GM21528 (cell line): ENCODE results near the gene NOL4L.
"Not testable (repeated sequence)": the region's sequence is repeated elsewhere in the genome, so short reads cannot be mapped to it uniquely, and the experiment has no call there.

ENCODE experiments used
- ATAC-seq: cut with Tn5 transposase; IDR thresholded peaks from one replicate; pipeline ENCODE4 v1.9.1; 2021; ENCODE audit warnings: mild to moderate bottlenecking, moderate library complexity; ENCODE audit not compliant: unreplicated experiment, low FRiP score

NOL4L gene

DNA sequence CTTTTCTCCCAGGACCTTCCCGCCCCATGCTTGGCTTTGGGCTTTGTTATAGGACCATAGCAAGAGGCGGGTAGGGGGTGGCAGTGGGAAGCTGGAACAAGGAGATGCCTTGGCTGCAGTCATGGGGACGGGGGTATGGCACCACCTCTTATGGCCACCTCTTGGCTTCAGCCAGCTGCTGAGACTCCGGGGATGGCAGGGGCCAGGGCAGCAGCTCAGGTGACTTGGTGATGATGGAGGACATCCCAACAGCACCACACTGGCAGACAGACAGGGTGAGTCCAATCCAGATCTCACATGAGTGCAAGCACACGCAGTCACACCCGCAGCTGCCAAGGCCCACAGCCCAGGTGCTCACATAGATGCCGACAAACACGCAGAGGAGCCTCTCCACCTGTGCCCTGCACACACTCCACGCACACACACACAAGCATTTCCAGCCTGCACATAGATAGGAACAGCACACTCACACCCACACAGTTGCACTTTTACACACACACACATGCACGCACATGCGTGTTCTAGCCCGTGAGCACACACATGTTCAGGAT is 6.2 kb downstream of the NOL4L start:
- no peak for ATAC-seq

DNA sequence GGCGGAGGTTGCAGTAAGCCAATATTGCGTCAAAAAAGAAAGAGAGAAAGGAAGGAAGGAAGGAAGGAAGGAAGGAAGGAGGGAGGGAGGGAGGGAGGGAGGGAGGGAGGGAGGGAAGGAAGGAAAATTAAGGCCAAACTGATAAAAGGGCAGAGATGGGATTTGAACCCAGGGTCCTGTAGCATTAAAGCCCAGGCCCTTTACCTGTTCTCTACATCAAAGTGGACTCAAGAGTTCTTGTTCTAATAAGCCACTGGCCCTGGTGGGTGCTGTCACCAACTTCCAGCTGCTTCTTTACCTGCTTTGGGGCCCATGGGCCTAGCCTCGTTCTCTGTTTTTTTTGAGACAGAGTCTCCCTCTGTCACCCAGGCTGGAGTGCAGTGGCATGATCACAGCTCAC is 7.1 kb downstream of the NOL4L start:
- not testable (repeated sequence) for ATAC-seq

DNA sequence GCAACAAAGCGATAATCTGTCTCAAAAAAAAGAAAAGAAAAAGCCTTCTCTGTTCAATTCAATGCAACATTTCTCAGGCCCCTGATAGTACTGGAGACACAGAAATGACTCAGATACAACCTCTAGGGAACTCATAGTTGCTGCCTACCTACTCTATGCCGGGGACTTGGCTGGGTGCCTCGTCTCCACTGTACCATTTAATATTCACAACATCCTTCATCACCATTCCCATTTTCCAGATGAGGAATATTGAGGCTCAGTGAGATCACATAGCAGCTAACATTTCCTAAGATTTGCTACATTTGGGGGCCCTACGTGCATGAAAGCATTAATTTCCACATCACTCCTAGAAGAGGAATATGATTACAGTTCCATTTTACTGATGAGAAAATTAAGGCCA is 7.5 kb downstream of the NOL4L start:
- ATAC-seq, result no peak

DNA sequence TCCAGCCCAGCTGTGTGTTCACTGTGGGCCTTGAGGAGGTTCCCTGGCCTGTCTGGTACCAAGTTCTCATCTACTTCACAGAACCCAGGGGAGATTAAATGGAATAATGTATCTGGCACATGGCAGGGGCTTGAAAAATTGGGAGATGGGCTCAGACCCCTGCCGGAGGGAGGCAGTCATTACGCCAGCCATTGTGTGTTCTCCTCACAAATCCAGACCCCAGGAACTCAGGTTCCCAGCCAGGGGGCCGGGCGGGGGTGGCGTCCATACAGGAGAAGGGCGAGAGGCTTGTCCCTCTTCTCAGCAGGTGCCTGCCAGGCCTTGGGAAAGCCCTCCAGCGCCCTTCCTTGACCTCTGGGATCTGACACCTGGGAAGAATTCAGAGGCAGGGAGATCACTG is 8.1 kb downstream of the NOL4L start:
- no peak for ATAC-seq

DNA sequence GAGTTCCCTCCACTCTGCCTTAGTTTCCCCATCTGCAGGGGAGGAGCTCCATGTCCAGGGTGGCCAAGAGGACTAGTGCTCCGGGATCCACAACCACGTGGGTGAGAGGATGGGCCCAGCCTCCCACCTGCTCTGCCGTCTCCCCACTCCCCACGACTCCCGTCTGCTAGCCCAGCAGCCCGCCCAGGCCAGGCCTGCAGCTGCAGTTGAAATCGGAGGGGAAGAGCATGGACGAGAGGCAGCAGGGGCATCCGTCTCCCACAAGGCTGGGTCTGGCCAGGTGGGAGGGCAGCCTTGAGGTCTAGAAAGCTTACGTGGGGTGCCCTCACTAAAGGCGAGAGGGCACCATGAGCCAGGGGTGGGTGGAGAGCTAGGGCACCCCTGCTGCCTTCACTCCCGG is 8.6 kb downstream of the NOL4L start:
- ATAC-seq, result no peak

DNA sequence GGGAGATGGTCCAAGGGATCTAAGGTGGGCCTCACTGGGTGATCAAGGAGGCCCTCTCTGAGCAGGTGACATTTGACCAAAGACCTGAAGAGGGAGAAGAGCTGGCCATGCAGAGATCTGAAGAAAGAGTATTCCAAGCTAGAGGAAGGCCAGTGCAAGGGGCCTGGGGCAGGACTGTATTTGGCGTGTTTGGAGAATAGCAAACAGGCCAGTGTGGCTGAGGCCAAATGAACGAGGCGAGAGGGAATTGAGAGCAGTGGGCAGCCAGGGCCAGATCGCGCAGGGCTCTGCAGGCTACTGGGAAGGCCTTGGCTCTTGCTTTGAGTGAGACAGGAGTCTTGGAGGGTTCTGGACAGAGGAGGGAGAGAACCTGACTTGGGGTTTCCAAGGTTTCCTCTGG is 9.3 kb downstream of the NOL4L start:
- no peak for ATAC-seq

DNA sequence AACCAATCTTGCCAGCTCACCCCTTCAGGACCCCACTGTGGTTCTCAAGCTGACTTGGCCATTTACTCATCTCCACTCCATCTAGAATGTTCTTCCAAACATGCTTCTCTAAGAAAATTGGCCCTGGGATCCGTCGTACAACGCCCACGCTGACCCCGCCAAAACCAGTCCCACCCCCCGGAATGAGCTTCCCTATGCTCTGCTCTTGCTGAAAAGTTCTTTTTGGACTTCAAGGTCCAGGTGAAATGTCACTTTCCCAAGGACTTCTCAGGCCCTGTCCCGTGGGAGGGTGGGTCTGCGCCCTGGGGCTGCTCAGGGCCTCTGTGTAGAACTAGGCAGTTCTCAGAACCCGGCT is 9.9 kb downstream of the NOL4L start:
- no peak for ATAC-seq

DNA sequence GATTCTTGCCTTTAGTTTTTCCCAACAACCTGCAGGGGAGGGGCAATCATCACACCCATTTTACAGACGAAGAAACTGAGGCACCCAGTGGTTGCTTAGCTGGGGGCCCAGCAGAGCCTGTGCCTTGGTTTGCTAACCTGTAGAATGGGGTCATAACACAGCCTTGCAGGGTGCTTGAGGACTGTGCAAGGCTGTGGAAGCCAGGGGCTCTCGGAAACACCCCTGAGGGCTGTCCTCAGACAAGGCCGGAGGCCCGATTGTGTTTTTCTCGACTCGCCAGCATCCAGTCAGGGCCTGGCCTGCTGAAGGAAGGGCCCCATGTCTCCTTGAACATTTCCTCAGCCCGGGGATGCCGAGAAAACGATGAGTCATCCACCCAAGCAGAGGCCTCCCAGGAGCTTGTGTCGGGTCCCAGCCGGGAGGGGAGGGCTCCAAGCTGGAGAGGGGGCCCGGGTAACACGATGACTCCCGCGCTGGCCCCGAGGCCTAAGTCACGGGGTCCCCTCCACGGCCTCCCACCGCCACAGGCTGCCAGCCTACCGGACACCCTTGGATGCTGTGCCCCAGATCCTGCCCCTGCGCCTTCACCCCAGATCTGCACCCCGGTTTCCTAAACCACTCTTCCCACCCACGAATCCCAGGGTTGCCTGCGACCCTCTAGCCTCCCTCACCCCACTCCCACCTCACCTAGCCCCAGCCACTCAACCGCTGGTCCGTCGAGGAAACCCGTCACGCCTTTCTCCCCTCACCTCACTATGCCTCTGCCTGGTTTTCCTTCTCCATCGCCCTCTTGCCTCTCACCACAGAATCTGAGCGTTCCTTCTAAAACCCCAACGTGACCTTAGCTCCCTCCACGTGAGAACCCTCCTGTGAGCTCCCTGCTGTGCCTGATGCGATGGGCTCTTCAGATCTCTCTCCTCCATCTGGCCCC is 10.6 kb downstream of the NOL4L start:
- no peak for ATAC-seq

DNA sequence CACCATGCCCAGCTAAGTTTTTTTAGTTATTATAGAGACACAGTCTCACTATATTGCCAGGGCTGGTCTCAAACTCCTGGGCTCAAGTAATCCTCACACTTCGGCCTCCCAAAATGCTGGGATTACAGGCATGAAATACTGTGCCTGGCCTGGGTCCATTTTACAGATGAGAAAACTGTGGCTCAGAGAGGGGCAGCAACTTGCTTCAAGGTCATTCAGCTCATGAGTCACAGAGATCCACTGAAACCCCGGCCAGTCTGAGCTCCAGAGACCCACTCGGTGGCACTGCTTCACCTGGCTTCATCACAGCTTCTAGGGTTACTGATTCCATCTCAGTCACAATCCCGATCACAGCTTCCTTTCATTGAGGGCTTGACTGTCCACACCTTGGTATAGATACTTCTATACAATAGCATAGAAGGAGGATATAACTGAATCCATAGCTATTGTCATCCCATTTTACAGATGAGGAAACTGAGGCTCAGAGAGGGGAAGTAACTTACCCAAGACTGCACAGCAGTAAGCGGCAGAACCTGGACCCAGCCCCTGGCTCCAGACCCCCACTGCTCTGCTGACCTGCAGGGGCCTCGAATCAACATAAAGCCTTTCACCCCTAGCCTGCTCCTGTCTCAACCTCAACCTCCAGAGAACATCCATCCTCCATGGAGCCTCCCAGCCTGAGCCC is 11.8 kb downstream of the NOL4L start:
- ATAC-seq, result no peak

DNA sequence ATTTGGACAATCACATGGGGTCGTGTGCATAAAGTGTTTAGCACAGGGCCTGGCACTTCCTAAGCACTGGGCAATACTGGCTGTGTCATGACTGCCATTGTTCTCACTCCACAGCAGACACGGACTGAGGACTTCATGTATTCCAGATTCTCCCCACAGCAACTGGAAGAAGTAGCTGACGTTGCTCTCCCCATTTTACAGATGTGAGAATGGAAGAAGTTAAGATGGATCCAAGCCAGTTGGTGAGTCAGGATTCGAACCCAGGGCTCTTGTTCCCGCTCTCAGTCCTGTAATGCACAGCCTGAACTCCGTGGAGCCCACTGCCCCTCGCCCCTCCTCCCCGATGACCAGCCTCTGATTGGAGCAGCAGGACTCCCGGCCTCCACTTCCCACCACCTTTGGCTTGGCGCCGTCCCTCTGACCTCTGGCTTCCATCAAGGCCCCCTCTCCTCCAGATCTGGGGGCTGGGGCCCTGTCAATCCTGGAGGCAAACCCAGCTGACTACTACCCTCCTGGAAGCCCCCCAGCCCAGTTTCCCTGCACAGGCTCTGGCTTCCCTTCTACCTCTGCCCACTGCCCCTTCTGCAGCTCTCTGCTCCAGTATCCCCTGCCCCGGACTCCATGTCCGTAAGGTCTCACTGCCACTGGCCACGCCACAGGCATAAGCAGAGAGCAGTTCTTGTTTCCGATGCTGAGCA is 12.7 kb downstream of the NOL4L start:
- no peak for ATAC-seq

DNA sequence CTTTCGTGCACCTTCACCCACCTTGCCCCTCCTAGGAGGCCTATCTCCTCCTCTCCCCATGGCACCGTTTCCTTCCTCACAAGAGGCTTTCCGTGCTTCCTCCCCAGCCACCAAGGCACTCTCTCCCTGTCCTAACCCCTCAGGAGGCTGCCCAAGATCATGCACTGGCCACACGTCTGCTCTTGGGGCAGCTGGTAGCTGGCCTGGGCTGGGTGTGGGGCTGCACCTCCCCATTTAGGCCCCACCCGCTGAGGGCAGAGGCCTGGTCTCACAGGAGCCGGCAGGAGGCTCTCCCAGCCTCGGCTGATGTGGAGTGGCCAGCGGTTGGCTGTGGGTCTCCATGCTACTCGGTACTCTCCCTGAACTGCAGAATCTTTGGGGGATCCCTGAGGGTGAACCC is 13.6 kb downstream of the NOL4L start:
- no peak for ATAC-seq

DNA sequence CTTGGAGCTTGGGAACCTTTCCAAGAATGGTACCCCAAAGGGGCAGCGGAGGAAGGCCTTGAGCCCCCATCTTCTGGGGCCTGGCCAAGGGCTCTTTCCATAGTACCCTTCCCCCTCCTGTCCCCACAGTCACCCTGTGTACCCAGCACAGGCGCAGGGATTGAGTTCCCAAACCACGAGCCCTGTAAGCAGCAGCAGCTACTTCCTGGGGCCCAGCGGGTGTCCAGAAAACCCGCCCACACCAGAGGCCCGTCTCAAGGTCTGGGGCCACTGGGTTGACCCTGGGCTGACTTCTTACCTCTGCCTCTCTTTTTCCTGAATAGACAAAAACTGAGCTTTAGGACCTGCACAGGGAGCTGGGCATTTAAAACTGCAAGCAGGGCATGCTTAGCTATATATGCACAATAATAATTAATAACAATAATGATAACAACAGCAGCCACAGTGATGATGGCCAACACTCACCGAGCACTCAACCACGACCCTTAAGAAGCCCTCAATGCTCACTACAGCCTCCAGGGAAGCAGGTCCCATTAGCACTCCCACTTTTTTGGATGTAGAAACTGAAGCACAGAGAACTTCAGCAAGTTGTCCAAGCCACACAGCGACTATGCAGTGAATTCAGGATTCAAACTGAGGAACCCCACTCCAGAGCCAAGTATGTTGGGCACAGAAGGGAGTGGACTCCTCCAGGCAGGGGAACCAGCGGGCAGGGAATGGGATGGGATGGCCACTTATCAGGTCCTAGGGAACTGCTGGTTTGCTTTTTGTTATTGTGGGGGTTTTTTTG is 14.5 kb downstream of the NOL4L start:
- no peak for ATAC-seq

DNA sequence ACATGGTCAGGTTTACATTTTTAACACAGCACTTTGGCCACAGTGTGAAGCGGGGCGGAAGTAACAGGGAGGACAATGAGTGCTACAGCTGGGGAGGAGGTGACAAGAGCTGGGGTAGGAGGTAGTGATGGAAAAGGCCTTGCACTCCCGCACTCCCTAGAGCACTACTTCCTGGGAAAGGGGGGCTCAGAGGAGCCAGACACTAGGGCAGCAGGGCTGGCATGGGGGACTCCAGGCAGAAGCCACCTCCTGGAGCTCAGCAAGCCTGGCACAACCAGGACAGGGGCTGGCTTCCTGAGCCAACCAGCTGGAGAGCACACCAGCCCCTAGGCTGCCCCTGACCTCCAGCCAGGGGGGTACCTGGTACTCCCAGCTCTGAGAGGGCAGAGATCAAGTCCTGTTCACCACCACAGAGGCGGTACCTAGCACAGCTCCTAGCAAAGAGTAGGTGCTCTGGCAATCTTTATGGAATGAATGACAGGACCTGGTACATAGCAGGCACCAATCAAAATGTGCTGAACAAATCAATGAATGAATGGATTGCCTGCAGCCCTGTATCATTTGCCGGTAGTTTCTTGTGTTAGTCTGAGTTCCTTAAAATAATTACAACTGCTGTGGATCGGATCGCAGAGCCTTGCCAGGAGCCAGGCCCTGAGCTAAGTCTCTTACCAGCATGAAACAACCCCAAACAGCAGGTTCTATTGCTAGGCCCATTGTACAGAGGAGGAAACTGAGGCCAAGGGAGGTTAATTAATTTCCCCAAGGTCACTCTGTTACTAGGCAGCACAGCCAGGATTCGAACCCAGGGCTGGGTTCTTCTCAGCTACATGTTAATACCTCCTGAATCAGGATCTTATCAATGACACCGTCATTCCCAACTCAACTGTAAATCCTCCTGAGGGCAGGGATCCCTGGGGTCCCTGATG is 15.5 kb downstream of the NOL4L start:
- no peak for ATAC-seq

DNA sequence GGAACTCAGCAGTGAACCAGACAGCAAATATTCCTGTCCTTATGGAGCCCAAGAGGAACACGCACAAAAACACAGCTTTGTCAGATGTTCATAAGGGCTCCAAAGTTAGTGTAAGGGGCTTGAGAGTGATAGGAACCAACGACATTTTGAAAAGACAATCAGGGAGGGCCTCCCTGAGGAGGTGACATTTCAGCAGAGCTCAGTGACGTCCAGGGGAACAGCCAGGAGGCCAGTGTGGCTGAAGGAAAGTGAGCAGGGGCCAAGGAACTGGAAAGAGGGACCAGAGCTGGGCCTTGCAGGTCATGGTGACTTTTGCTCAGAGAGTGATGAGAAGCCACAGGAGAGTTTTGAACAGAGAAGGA is 16.1 kb downstream of the NOL4L start:
- ATAC-seq, result no peak

DNA sequence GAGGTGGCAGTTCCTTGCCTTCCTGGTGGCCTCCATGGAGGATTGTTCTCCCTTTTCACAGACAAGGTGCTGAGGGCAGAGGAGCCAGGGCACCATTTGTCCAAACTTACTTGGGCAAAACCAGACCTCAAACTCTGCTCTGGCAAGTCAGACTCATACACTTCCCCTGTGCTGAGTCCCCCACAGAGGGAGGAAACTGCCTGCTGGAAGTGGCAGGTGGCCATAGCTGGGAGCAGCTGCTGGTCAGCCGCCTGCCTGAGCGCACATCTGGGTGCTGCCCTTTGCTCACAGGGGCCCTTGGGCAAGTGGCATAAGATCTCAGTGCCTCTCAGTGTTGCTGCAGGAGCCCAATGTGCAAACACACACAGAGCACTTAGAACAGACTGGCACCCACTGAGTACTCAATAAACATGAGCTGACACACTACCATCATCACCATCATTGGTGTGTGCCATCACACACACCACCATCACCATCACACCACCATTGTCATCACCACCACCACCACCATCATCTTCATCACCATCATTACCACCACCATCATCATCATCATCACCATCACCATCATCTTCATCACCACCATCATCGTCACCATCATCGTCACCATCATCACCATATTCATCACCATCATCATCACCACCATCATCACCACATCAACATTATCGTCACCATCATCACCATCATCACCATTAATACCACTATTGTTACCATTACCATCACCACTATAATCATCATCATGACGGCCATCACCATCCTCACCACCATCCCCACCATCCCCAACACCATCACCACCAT is 17.6 kb downstream of the NOL4L start:
- no peak for ATAC-seq

DNA sequence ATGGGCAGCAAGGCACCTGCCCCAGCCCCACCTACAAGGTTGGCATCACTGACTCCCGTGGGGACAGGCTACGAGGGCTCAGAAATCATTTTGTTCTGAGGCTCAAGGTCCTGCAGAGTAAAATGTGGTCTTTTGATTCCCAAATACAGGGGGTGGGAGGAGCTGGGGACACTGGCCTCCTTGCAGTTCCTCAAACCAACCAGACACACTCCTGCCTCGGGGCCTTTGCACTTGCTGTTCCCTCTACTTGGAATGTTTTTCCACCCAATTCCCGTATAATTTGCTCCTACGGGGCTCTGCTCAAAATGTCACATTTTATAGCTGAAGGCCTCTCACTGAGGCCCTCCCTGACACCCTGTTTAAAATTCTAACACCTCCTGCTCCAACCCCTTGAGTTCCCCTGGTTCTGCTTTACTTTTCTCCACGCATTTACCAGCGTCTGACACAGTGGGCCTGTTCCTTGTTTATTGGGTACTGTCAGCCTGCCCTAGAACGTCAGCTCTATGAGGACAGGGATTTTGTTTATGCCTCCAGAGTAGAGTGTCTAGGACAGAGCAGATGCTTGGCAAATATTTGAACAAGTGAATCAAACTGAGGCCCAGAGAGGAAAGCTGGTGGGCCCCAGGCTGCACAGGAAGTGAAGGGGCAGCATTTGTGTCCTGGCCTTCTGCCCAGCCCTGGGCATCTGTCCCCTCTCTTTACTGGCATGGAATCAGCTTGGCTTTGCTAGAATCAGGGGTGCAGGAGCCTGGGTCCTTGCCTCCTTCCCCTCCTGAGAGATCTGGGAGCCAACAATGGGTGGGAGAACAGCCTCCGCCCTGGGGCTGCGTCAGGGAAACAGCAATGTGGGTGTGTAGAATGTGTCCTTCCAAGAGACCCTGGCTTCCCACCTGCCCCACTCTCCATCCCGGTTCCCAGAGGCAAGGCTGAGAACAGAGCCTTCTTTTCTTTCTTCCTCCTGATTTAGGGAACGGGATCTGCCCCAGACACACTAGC is 18.5 kb downstream of the NOL4L start:
- ATAC-seq, result no peak

DNA sequence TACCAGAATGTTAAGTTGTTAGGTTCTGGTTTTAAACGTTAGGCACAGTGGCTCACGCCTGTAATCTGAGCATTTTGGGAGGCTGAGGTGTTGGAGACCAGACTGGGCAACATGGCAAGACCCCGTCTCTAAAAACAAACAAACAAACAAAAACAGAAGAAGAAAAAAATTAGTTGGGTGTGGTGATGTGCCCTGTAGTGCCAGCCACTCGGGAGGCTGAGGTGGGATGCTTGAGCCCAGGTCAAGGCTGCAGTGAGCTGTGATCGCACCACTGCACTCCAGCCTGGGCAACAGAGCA is 19.4 kb downstream of the NOL4L start:
- ATAC-seq, result no peak
